ENCODE measurements around the gene SYNPO. TPM values are rescaled to one million over a fixed set of nuclear protein-coding genes. Genes with fewer than 3 reads are reported as not detected.

SYNPO gene
- total RNA-seq, 1 experiment from 2014 or later, result not detected

- no peak for DNase-seq
- Histone ChIP-seq H3K4me2 (ENCODE audit: low read depth, low read length, poor library complexity, severe bottlenecking) (no peak overlapping the region), H3K36me3 (ENCODE audit: insufficient read depth, low read length) (no peaks in the 10 kb centered on the region), H3K9ac (ENCODE audit: low read length) (no peak overlapping the region), H3K4me1 (ENCODE audit: low read length) (no peaks in the 10 kb centered on the region), H3K79me2 (ENCODE audit: low read length) (no peaks in the 10 kb centered on the region), H3K27ac (ENCODE audit: low read length) (no peak overlapping the region), H3K9me3 (ENCODE audit: low read length) (no peaks in the 10 kb centered on the region), H4K20me1 (ENCODE audit: insufficient read depth, low read depth, low read length) (no peaks in the 10 kb centered on the region), H3K27me3 (ENCODE audit: low read length) (no peaks in the 10 kb centered on the region), H3K9me2 (replicated peaks; ENCODE audit: insufficient read depth, low read length) (no peaks in the 10 kb centered on the region), H2AFZ (ENCODE audit: low read length) (no peak overlapping the region), H3K4me3 (ENCODE audit: low read length) (no peak overlapping the region)
These were observed 29.4 kb upstream of the SYNPO start for GRCh38 chr5:150611026-150611425.

GRCh38 chr5:150612405-150612804 is 28.1 kb upstream of the SYNPO start:
- Histone ChIP-seq H3K4me3 (ENCODE audit: low read length) (no peak overlapping the region), H3K27ac (ENCODE audit: low read length) (no peak overlapping the region), H3K79me2 (ENCODE audit: low read length) (no peaks in the 10 kb centered on the region), H3K9me3 (ENCODE audit: low read length) (no peaks in the 10 kb centered on the region), H3K36me3 (ENCODE audit: insufficient read depth, low read length) (no peaks in the 10 kb centered on the region), H3K4me2 (ENCODE audit: low read depth, low read length, poor library complexity, severe bottlenecking) (no peak overlapping the region), H3K9ac (ENCODE audit: low read length) (no peak overlapping the region), H3K27me3 (ENCODE audit: low read length) (no peaks in the 10 kb centered on the region), H3K4me1 (ENCODE audit: low read length) (no peaks in the 10 kb centered on the region), H3K9me2 (replicated peaks; ENCODE audit: insufficient read depth, low read length) (no peaks in the 10 kb centered on the region), H2AFZ (ENCODE audit: low read length) (no peak overlapping the region), H4K20me1 (ENCODE audit: insufficient read depth, low read depth, low read length) (no peaks in the 10 kb centered on the region)
- DNase-seq, result no peak

GRCh38 chr5:150612905-150613670 is 27.4 kb upstream of the SYNPO start:
- Histone ChIP-seq H3K36me3 (ENCODE audit: insufficient read depth, low read length) (no peaks in the 10 kb centered on the region), H3K4me3 (ENCODE audit: low read length) (no peak overlapping the region), H3K27me3 (ENCODE audit: low read length) (no peaks in the 10 kb centered on the region), H3K9ac (ENCODE audit: low read length) (no peak overlapping the region), H3K9me2 (replicated peaks; ENCODE audit: insufficient read depth, low read length) (no peaks in the 10 kb centered on the region), H3K79me2 (ENCODE audit: low read length) (no peaks in the 10 kb centered on the region), H2AFZ (ENCODE audit: low read length) (no peak overlapping the region), H3K27ac (ENCODE audit: low read length) (no peak overlapping the region), H3K4me1 (ENCODE audit: low read length) (no peaks in the 10 kb centered on the region), H4K20me1 (ENCODE audit: insufficient read depth, low read depth, low read length) (no peaks in the 10 kb centered on the region), H3K9me3 (ENCODE audit: low read length) (no peaks in the 10 kb centered on the region), H3K4me2 (ENCODE audit: low read depth, low read length, poor library complexity, severe bottlenecking) (no peak overlapping the region)
- no peak for DNase-seq

- no peak overlapping the region for H3K27ac ChIP-seq (ENCODE audit: low read length)
- H3K4me3 ChIP-seq (ENCODE audit: low read length), result no peak overlapping the region
- DNase-seq, result no peak
- no peaks in the 10 kb centered on the region for H3K4me1 ChIP-seq (ENCODE audit: low read length)
- H4K20me1 ChIP-seq (ENCODE audit: insufficient read depth, low read depth, low read length), result no peaks in the 10 kb centered on the region
- H3K9me3 ChIP-seq (ENCODE audit: low read length), result no peaks in the 10 kb centered on the region
- no peaks in the 10 kb centered on the region for H3K36me3 ChIP-seq (ENCODE audit: insufficient read depth, low read length)
- H3K4me2 ChIP-seq (ENCODE audit: low read depth, low read length, poor library complexity, severe bottlenecking), result no peak overlapping the region
- H3K9ac ChIP-seq (ENCODE audit: low read length), result no peak overlapping the region
- no peaks in the 10 kb centered on the region for H3K9me2 ChIP-seq (replicated peaks; ENCODE audit: insufficient read depth, low read length)
- no peaks in the 10 kb centered on the region for H3K79me2 ChIP-seq (ENCODE audit: low read length)
- no peak overlapping the region for H2AFZ ChIP-seq (ENCODE audit: low read length)
- no peaks in the 10 kb centered on the region for H3K27me3 ChIP-seq (ENCODE audit: low read length)
These were observed 26.3 kb upstream of the SYNPO start for GRCh38 chr5:150613991-150614660.

GRCh38 chr5:150614661-150615060 is 25.8 kb upstream of the SYNPO start:
- no peaks in the 10 kb centered on the region for H4K20me1 ChIP-seq (ENCODE audit: insufficient read depth, low read depth, low read length)
- H2AFZ ChIP-seq (ENCODE audit: low read length), result no peak overlapping the region
- H3K4me3 ChIP-seq (ENCODE audit: low read length), result no peak overlapping the region
- no peaks in the 10 kb centered on the region for H3K9me2 ChIP-seq (replicated peaks; ENCODE audit: insufficient read depth, low read length)
- H3K27ac ChIP-seq (ENCODE audit: low read length), result no peak overlapping the region
- DNase-seq, result no peak
- H3K27me3 ChIP-seq (ENCODE audit: low read length), result no peaks in the 10 kb centered on the region
- no peaks in the 10 kb centered on the region for H3K36me3 ChIP-seq (ENCODE audit: insufficient read depth, low read length)
- H3K9ac ChIP-seq (ENCODE audit: low read length), result no peak overlapping the region
- H3K79me2 ChIP-seq (ENCODE audit: low read length), result no peaks in the 10 kb centered on the region
- H3K9me3 ChIP-seq (ENCODE audit: low read length), result no peaks in the 10 kb centered on the region
- H3K4me2 ChIP-seq (ENCODE audit: low read depth, low read length, poor library complexity, severe bottlenecking), result no peak overlapping the region
- H3K4me1 ChIP-seq (ENCODE audit: low read length), result no peaks in the 10 kb centered on the region

GRCh38 chr5:150615141-150615699 is 25.2 kb upstream of the SYNPO start:
- Histone ChIP-seq H3K4me2 (ENCODE audit: low read depth, low read length, poor library complexity, severe bottlenecking) (no peak overlapping the region), H3K4me1 (ENCODE audit: low read length) (no peaks in the 10 kb centered on the region), H3K4me3 (ENCODE audit: low read length) (no peak overlapping the region), H3K79me2 (ENCODE audit: low read length) (no peaks in the 10 kb centered on the region), H3K9me3 (ENCODE audit: low read length) (no peaks in the 10 kb centered on the region), H3K9ac (ENCODE audit: low read length) (no peak overlapping the region), H3K27ac (ENCODE audit: low read length) (no peak overlapping the region), H3K9me2 (replicated peaks; ENCODE audit: insufficient read depth, low read length) (no peaks in the 10 kb centered on the region), H2AFZ (ENCODE audit: low read length) (no peak overlapping the region), H3K27me3 (ENCODE audit: low read length) (no peaks in the 10 kb centered on the region), H3K36me3 (ENCODE audit: insufficient read depth, low read length) (no peaks in the 10 kb centered on the region), H4K20me1 (ENCODE audit: insufficient read depth, low read depth, low read length) (no peaks in the 10 kb centered on the region)
- DNase-seq, result no peak

GRCh38 chr5:150616024-150616470 is 24.4 kb upstream of the SYNPO start:
- H2AFZ ChIP-seq (ENCODE audit: low read length), result no peak overlapping the region
- H3K4me3 ChIP-seq (ENCODE audit: low read length), result no peak overlapping the region
- no peaks in the 10 kb centered on the region for H4K20me1 ChIP-seq (ENCODE audit: insufficient read depth, low read depth, low read length)
- H3K27me3 ChIP-seq (ENCODE audit: low read length), result no peaks in the 10 kb centered on the region
- no peaks in the 10 kb centered on the region for H3K79me2 ChIP-seq (ENCODE audit: low read length)
- no peaks in the 10 kb centered on the region for H3K9me3 ChIP-seq (ENCODE audit: low read length)
- H3K36me3 ChIP-seq (ENCODE audit: insufficient read depth, low read length), result no peaks in the 10 kb centered on the region
- H3K9me2 ChIP-seq (replicated peaks; ENCODE audit: insufficient read depth, low read length), result no peaks in the 10 kb centered on the region
- no peak overlapping the region for H3K27ac ChIP-seq (ENCODE audit: low read length)
- no peak overlapping the region for H3K4me2 ChIP-seq (ENCODE audit: low read depth, low read length, poor library complexity, severe bottlenecking)
- H3K9ac ChIP-seq (ENCODE audit: low read length), result no peak overlapping the region
- no peak for DNase-seq
- no peaks in the 10 kb centered on the region for H3K4me1 ChIP-seq (ENCODE audit: low read length)

- Histone ChIP-seq H3K79me2 (ENCODE audit: low read length) (no peaks in the 10 kb centered on the region), H3K4me3 (ENCODE audit: low read length) (no peak overlapping the region), H2AFZ (ENCODE audit: low read length) (no peak overlapping the region), H3K9ac (ENCODE audit: low read length) (no peak overlapping the region), H4K20me1 (ENCODE audit: insufficient read depth, low read depth, low read length) (no peaks in the 10 kb centered on the region), H3K27me3 (ENCODE audit: low read length) (no peaks in the 10 kb centered on the region), H3K36me3 (ENCODE audit: insufficient read depth, low read length) (no peaks in the 10 kb centered on the region), H3K27ac (ENCODE audit: low read length) (no peak overlapping the region), H3K4me2 (ENCODE audit: low read depth, low read length, poor library complexity, severe bottlenecking) (no peak overlapping the region), H3K4me1 (ENCODE audit: low read length) (no peaks in the 10 kb centered on the region), H3K9me2 (replicated peaks; ENCODE audit: insufficient read depth, low read length) (no peaks in the 10 kb centered on the region), H3K9me3 (ENCODE audit: low read length) (no peaks in the 10 kb centered on the region)
- DNase-seq, result no peak
These were observed 24.0 kb upstream of the SYNPO start for GRCh38 chr5:150616506-150616905.

All from Karpas-422 (cell line).